HG03342 (cell line): ENCODE results near the gene THBD.

Source experiments
- ATAC-seq: cut with Tn5 transposase; IDR thresholded peaks from one replicate; pipeline ENCODE4 v1.9.1; 2021; ENCODE audit warnings: mild to moderate bottlenecking, moderate library complexity; ENCODE audit not compliant: unreplicated experiment

The THBD gene

GRCh38 chr20:23017516-23017915 is 32.0 kb downstream of the THBD start:
- ATAC-seq: no peak

DNA sequence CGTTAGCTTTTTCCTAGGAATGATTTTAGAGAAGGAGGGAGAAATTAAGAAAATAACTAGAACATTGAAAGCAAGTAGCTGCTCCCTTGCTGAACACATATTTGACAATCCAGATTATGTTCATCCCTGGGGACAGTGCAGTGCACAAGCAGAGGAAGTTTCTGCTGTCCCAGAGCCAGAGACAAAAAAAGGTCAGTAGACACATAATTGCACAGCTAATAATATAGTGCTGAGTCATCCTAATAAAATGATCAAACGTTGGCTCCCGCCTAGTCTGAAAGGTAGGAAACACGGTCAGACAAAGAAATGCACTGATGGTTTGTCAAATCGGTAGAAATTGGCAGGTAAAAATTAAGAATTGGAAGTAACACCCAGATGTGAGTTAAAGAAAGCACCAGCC is 36.0 kb downstream of the THBD start:
- ATAC-seq: no peak

DNA sequence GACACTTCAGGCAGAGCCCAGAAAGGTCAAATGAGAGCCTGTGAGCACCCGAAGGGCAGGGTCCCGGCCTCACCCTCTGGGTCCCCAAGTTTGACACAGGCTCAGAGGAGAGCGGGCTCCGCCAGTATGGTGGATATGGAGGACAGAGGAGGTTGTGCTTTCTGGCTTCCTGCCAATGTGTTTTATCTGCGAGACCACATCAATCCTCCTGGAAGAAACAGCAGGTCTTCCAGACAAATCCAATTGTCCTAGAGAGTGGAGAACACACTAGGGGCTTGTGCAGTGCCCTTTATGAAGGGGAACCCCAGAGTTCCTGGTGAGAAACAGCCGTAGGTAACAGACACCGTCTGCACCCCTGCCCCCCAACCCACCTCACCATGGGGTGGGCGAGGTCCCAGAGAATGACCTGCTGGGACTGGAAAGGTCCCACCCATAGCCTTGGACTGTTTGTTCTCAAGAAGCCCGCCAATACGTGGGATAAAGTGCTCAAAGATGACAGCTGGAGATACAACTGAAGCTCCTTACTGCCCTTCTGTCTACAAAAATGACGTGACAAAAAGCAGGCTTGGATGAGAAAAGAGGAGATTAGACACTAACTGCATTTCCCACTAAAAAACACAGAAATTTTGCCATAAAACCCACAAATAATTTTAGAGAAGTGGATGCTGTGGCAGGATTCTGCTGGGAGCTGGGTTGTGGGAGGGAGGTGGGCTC is 38.3 kb downstream of the THBD start:
- ATAC-seq: no peak

- ATAC-seq: no peak
Observed at GRCh38 chr20:23010096-23010495, 39.4 kb downstream of the THBD start.

DNA sequence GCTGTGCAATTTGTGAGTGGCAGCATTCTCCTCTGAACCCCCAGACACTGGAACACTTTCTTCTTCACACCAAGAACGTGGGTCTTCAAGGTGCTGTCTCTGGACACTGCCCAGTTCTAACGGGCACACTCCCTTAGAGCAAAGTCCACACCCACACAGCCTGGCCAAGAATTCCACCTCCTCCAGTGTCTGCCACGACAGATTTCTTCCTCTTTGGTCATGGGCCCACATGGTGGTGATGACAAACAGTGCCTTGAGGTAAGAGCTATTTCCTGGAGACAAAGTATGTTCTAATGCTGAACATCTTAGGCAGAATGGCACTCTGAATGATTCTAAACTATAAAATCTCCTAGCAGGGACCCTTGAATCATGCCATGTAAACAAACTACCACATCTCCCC is 39.8 kb downstream of the THBD start:
- no peak for ATAC-seq

DNA sequence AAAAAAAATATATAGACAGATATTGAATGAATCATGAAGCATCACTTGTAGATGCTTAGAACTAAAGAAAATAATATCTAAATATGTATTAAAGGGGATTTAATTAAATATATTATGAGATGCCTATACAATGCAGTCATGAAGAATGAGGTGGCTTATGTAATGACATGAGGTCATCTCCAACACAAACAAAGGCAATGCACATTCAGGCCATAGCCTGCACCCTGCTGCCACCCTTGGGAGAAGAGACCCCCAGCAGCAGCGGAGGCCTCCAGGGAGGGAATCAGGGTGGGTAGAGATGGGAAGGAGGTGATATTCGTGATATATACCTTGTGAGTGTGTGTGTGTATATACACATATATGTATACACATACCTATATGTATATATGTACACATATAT is 40.8 kb downstream of the THBD start:
- ATAC-seq: no peak

DNA sequence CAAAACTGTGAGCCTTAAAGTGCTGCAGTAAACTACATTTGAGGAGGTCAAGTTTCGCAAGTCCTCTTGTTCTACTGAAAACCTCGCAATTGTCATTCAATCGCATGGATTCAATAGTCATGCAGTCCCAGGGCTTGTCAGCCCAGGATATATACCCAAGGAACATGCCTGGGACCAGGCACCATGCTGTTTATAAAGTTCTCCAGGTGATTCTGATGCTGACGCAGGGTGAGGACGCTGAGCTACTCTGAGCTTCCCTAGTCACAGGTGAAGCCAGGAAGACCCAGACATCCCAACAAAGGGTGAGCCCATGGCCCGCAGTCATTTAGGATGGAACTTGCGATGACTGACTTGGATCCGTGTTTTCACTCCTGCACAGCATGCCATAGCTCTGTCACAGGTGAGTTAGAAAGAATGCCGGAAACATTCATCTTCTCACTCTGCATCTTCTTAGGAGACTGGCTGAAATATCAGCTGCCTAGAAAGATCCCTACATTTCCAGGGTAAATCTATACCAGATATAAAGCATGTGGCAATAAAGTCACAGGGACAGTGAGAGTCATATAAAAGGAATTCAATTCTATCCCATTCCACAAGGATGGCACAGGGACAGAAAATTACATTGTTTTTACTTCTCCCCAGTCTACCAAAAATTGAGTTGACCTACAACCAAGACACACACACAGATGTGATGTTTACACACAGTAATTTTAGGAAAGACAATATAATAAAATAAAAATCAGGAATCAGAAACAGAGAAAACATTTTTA is 41.4 kb downstream of the THBD start:
- ATAC-seq: no peak

GRCh38 chr20:23007462-23007861 is 42.0 kb downstream of the THBD start:
- ATAC-seq: no peak

- ATAC-seq: no peak
Observed at GRCh38 chr20:23005776-23006175, 43.7 kb downstream of the THBD start.

GRCh38 chr20:23003881-23004460 is 45.5 kb downstream of the THBD start:
- ATAC-seq: no peak

DNA sequence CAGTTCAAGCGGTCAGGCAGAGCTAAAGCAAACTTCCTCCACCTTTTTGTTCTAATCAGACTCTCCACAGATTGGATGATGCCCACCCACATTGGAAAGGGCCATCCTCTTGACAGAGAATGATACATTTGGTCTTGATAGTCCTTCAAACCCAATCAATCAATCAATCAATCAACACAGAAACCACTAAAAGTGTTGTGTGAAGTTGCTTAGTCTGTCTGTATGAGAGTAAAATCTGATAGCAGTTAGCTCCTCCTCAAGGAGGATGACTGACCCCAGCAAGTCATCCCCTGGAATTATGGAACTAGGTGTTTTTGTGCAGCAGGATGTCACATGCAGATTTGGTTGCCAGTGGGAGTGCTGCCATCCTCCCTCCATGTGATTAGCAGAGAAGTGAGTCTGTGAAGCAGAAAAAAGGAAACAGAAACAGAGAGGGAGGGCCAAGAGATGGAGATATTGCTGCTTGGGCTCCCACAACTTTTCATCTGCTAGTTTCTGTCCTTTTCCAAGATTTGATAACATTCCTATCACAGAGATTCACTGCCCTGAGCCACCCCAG is 46.3 kb downstream of the THBD start:
- no peak for ATAC-seq

GRCh38 chr20:23002276-23002675 is 47.2 kb downstream of the THBD start:
- ATAC-seq: no peak

- no peak for ATAC-seq
Observed at GRCh38 chr20:23000232-23000947, 49.1 kb downstream of the THBD start.

GRCh38 chr20:22999756-23000155 is 49.7 kb downstream of the THBD start:
- no peak for ATAC-seq

- no peak for ATAC-seq
Observed at GRCh38 chr20:22998476-22998875, 51.0 kb downstream of the THBD start.

GRCh38 chr20:22995923-22996322 is 53.5 kb downstream of the THBD start:
- no peak for ATAC-seq
